Esophagus squamous epithelium (tissue), 4 donors: ENCODE data around the gene SLC35F2.

ENCODE experiments used
- CTCF ChIP-seq, 6 experiments: fragments of 450-650 bp in 4 of 6; fragments of 200-600 bp in 2 of 6; sonication (generic) in 2 of 6; IDR thresholded peaks; one replicate each; pipeline ENCODE4 v1.5.1; 2016 to 2019; ENCODE audit warnings: antibody characterized with exemption in 6 of 6, mild to moderate bottlenecking in 4 of 6, moderate library complexity in 4 of 6
- POLR2A ChIP-seq, 4 donors: fragments of 450-650 bp; IDR thresholded peaks; one replicate each; pipeline ENCODE4 v1.6.1; 2017; ENCODE audit warnings: antibody characterized with exemption in 4 of 4, mild to moderate bottlenecking in 4 of 4, moderate library complexity in 3 of 4

GRCh38 chr11:107756553-107756952 is 102.0 kb downstream of the SLC35F2 start:
- TF ChIP-seq CTCF (IDR thresholded peaks at IDR 0.05) (no peak), POLR2A (IDR thresholded peaks at IDR 0.05) (no peak)
